ENCODE measurements around the gene ARHGAP23. TPM values are rescaled to one million over a fixed set of nuclear protein-coding genes. Genes with fewer than 3 reads are reported as not detected.

Gene ARHGAP23
- polyA plus RNA-seq, 5 donors = 27.3 to 38.1 (median 31.9) TPM

Other genes starting within 250 kb of the ARHGAP23 start
- not detected for gene TBC1D3, start 235.9 kb upstream of the ARHGAP23 start, polyA plus RNA-seq (ENCODE audit: insufficient read depth in 1 of 5, insufficient read length in 5 of 5, low replicate concordance in 1 of 5)
- gene MRPL45, start 131.3 kb upstream of the ARHGAP23 start, polyA plus RNA-seq (ENCODE audit: insufficient read depth in 1 of 5, insufficient read length in 5 of 5, low replicate concordance in 1 of 5) = 10 to 100 TPM; 51.2 to 68.0 (median 60.5) TPM
- gene GPR179, start 84.5 kb upstream of the ARHGAP23 start, polyA plus RNA-seq (ENCODE audit: insufficient read depth in 1 of 5, insufficient read length in 5 of 5, low replicate concordance in 1 of 5) = under 1 TPM; 0.17 to 0.60 (median 0.49) TPM
- gene SOCS7, start 76.6 kb upstream of the ARHGAP23 start, polyA plus RNA-seq (ENCODE audit: insufficient read depth in 1 of 5, insufficient read length in 5 of 5, low replicate concordance in 1 of 5) = 10 to 100 TPM; 12.7 to 20.7 (median 17.3) TPM
- gene SRCIN1, start 177.5 kb downstream of the ARHGAP23 start, polyA plus RNA-seq (ENCODE audit: insufficient read depth in 1 of 5, insufficient read length in 5 of 5, low replicate concordance in 1 of 5) = 10 to 100 TPM in 2 of 5 donors, 1 to 10 TPM in 3; 5.8 to 10.8 (median 8.8) TPM
- gene EPOP, start 246.5 kb downstream of the ARHGAP23 start, polyA plus RNA-seq (ENCODE audit: insufficient read depth in 1 of 5, insufficient read length in 5 of 5, low replicate concordance in 1 of 5) = 1 to 10 TPM; 1.2 to 2.1 (median 1.7) TPM